ENCODE results near the gene ZBTB20.
"Not testable (repeated sequence)": the region's sequence is repeated elsewhere in the genome, so short reads cannot be mapped to it uniquely, and the experiment has no call there.

The ZBTB20 gene

DNA sequence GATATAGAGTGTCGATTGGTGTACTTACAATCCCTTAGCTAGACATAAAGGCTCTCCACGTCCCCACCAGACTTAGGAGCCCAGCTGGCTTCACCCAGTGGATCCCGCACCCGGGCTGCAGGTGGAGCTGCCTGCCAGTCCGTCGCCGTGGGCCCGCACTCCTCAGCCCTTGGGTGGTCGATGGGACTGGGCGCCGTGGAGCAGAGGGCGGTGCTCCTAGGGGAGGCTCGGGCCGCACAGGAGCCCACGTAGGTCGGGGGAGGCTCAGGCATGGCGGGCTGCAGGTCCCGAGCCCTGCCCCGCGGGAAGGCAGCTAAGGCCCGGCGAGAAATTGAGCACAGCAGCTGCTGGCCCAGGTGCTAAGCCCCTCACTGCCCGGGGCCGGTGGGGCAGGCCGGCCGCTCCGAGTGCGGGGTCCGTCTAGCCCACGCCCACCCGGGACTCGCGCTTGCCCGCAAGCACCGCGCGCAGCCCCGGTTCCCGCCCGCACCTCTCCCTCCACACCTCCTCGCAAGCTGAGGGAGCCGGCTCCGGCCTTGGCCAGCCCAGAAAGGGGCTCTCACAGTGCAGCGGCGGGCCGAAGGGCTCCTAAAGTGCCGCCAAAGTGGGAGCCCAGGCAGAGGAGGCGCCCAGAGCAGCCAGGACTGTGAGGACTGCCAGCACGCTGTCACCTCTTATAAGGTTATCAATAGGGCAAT is 334.4 kb downstream of the ZBTB20 start:
- DNase-seq: not testable (repeated sequence)

- no peak for DNase-seq
These were observed 337.2 kb downstream of the ZBTB20 start for GRCh38 chr3:114809668-114810413.

DNA sequence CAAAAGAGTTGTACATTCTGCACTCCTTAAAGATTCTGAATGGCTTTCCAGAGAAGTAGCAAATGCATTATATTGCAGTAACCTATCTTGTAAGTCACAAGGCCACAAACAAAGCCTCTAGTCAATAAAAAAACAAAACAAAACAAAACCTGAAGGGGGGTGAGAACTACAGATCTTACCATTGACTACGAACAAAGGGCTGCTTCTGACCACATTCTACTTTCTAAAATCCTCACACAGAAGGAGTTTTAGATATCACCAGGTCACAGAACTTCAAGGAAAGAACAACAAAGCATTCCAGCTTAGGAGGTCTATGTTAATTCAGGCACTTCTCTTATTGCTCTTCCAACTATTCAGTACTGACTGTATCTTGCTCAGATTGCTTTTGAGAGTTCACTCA is 343.0 kb downstream of the ZBTB20 start:
- no peak for DNase-seq

GRCh38 chr3:114803042-114803695 is 343.9 kb downstream of the ZBTB20 start:
- no peak for DNase-seq

DNA sequence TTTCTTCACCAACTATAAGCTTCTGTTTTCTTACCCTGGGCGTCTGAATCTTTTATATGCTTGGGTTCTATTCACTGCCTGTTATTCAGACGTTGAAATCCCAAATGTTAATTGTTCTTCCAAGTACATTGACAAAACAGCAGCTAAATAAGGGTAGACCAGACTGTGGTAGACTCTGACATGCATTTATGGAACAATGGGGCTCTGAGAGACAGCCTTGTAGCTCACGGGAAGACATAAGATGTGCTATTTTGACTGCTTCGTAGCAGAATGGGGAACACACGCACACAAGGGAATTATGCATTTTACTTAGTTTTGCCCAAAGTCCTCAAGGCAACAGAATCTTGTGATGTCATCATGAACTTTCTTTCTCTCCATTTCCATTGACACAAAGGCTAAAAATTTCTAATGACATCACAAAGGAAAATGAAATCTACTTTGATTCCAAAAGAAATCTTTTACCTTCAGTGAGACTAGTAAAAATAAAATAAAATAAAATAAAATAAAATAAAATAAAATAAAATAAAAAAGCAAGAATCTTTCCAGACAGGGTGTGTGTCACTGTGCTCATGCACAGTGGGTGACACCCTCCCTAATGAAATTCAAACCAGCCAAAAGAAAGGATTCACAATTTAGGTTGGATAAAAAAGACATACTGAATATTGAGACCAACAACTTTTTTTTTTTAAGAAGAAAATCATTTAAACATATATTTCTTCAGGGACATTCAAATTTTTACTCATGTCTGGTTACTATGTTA is 346.6 kb downstream of the ZBTB20 start:
- no peak for DNase-seq

- DNase-seq: no peak
These were observed 347.3 kb downstream of the ZBTB20 start for GRCh38 chr3:114799816-114800215.

- no peak for DNase-seq
These were observed 350.3 kb downstream of the ZBTB20 start for GRCh38 chr3:114796796-114797195.

- DNase-seq: no peak
These were observed 352.0 kb downstream of the ZBTB20 start for GRCh38 chr3:114794894-114795630.

DNA sequence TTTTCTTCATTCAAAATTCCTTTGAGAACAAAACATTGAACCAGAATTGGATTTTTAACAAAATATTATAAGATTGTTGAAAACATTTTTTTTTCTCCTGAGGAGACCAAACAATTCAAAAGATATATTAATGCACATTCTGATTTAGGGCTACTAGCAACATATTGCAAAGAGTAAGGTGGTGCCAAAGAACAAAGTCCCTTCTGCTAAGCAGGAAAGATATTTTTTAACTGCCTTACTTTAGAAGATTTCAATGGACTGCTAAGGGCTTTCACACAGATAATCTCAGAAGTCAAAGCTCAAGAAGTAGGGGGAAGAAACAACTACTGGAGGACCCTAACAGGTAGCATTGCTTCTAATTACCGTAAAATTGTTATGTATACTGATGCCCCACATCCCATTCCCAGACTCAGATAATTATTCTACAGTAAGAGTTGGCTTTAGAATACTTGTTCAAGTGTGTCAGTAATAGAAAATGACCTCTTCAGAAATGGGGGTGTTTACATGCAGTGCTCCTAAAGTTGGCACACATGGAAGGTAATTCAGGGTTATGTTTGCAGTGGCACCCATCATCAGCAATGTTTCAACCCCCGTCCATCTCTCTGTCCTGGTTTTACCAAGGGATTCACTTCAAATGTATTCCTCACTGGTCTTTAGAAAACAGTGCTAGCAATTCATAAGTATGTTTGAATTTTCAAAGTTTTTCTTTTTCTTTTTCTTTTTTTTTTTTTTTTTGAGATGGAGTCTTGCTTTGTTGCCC is 354.7 kb downstream of the ZBTB20 start:
- DNase-seq: no peak

DNA sequence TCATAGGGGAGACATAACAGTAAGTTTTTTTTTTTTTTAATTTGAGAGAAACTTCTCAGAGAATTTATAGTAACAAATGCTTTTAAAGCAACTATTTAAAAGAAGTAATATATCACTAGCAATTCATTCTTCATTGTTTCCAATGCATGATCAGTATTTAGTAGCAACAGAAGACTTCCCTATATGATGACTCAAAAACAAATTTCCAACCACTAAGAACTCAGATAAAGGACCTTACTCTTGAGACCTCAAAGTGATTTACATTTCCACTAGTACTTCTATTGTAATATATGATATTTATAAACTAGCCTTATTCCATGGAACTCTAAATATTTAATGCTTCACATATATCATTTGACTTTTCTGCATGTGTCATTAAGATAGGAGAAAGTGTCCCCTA is 356.3 kb downstream of the ZBTB20 start:
- DNase-seq: no peak

DNA sequence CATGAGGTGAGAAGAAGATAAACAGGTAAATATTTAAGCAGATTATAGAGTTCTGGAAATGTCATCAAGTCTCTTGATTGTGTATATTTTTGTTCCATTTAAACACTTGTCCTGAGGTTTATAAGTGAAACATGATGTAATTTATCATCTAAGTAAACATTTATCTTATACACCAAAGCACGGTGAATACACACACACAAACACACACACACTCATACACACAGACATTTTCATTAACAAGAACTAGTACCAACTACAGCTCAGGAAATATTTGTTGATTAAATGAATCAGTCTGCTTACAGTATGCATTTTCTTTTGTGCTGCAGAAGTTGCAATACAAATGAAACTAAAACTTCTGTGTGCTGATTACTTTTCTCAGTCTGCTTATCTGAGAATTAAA is 357.3 kb downstream of the ZBTB20 start:
- no peak for DNase-seq

- DNase-seq: no peak
These were observed 371.7 kb downstream of the ZBTB20 start for GRCh38 chr3:114775395-114775794.

- no peak for DNase-seq
These were observed 376.2 kb downstream of the ZBTB20 start for GRCh38 chr3:114770874-114771273.

- no peak for DNase-seq
These were observed 383.0 kb downstream of the ZBTB20 start for GRCh38 chr3:114764056-114764492.

GRCh38 chr3:114762144-114762543 is 384.9 kb downstream of the ZBTB20 start:
- no peak for DNase-seq

GRCh38 chr3:114760679-114761078 is 386.4 kb downstream of the ZBTB20 start:
- DNase-seq: no peak

GRCh38 chr3:114758831-114759699 is 388.0 kb downstream of the ZBTB20 start:
- DNase-seq: no peak

DNA sequence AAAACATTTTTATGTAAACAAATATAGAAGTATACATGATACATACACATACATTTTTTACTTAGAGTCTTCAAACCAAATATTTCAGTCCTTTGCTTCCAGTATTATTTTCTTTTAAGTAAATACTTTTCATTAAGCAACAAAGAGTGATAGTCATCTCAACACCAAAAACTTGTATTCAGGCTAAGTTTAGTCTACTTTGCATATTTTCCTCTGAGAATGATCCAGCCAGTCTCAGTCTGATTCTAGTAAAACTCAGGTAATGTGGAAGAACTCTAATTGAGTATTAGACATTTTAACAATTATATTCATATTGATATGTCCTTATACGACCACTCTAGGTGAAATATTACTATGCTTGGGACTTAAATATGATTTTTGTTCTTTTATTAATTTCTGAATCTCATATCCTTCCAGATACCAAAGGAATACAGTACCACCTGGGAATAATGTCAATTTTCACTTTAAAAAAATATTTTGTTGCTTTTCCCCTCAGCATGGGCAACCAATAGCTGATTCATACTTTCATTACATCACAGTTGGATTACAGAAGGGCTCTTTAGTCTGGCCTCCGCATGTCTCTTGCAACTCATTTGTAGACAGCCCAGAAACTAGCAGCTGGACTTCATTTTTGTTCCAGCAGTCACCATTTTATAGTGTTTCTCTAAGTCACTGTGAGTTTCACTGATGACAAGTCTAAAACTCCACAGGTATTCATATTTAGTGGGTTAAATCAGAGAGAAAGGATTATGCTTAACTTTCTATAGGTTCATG is 390.4 kb downstream of the ZBTB20 start:
- no peak for DNase-seq

DNA sequence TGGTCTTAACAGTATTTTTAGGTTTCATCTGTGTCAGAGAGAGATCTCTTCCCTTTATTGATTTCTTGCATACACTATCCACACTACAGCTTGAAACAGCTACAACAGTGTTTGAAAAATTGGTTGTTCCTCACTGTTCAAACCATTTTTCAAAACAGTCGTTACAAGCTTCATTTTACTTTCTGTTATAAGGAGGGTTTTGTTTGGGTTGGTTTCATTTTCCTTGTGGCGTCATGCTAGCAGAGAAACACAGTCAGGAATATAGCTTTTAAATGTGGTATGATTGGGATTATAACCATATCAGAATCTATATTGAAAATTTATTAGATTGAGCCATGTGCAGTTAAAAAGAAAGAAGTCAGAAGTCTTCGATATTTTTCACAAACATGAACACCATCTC is 400.6 kb downstream of the ZBTB20 start:
- DNase-seq: no peak
